Omental fat pad (tissue), 4 donors: Measurements from ENCODE around the gene ELP4. TPM values are rescaled to one million over a fixed set of nuclear protein-coding genes. Genes with fewer than 3 reads are reported as not detected.

ENCODE experiments used
- ATAC-seq: fragments of 150-250 bp; one replicate; pipeline ENCODE4 v1.9.1; 2016; ENCODE audit warnings: mild to moderate bottlenecking, moderate library complexity; ENCODE audit not compliant: low FRiP score
- DNase-seq: peaks from one replicate; pipeline ENCODE4 v3.0.0-alpha.2; 2019; ENCODE audit warnings: low spot score
- total RNA-seq, 4 donors: library from RNA; depleted of rRNA; stranded (reverse); fragments of >200 nt; gene quantifications; one replicate each; pipeline ENCODE4 v1.1.0, GENCODE V29; 2016
- TF ChIP-seq, protein P1 (sequence below), 3 donors: fragments of 450-650 bp; IDR thresholded peaks; one replicate each; pipeline ENCODE4 v1.5.1; 2016 to 2017; ENCODE audit warnings: antibody characterized with exemption in 3 of 3, mild to moderate bottlenecking in 3 of 3, moderate library complexity in 2 of 3

Gene ELP4
- total RNA-seq, 4 donors from 2014 or later, result 14.1 to 32.0 (median 20.8) TPM

- DNase-seq (no peak), ATAC-seq (no peak)
- TF ChIP-seq, protein P1, sequence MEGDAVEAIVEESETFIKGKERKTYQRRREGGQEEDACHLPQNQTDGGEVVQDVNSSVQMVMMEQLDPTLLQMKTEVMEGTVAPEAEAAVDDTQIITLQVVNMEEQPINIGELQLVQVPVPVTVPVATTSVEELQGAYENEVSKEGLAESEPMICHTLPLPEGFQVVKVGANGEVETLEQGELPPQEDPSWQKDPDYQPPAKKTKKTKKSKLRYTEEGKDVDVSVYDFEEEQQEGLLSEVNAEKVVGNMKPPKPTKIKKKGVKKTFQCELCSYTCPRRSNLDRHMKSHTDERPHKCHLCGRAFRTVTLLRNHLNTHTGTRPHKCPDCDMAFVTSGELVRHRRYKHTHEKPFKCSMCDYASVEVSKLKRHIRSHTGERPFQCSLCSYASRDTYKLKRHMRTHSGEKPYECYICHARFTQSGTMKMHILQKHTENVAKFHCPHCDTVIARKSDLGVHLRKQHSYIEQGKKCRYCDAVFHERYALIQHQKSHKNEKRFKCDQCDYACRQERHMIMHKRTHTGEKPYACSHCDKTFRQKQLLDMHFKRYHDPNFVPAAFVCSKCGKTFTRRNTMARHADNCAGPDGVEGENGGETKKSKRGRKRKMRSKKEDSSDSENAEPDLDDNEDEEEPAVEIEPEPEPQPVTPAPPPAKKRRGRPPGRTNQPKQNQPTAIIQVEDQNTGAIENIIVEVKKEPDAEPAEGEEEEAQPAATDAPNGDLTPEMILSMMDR (IDR thresholded peaks at IDR 0.05), result no peak
Measured at GRCh38 chr11:31582697-31583096, 73.1 kb downstream of the ELP4 start.

DNA sequence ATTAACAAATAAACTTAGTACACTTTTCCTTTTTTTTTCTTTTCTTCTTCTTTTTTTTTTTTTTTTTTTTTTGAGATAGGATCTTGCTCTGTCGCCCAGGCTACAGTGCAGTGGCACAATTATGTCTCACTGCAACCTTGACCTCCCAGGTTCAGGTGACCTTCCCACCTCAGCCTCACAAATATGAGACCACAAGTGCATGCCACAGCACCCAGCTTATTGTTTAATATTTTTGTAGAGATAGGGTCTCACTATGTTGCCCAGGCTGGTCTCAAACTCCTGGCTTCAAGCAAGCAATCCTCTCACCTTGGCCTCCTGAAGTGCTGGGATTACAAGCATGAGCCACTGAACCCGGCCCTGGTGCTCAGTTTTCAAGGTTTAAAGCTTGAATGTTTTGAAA is 88.9 kb downstream of the ELP4 start:
- TF ChIP-seq, protein P1 (IDR thresholded peaks at IDR 0.05), result no peak
- DNase-seq (no peak), ATAC-seq (no peak)

DNA sequence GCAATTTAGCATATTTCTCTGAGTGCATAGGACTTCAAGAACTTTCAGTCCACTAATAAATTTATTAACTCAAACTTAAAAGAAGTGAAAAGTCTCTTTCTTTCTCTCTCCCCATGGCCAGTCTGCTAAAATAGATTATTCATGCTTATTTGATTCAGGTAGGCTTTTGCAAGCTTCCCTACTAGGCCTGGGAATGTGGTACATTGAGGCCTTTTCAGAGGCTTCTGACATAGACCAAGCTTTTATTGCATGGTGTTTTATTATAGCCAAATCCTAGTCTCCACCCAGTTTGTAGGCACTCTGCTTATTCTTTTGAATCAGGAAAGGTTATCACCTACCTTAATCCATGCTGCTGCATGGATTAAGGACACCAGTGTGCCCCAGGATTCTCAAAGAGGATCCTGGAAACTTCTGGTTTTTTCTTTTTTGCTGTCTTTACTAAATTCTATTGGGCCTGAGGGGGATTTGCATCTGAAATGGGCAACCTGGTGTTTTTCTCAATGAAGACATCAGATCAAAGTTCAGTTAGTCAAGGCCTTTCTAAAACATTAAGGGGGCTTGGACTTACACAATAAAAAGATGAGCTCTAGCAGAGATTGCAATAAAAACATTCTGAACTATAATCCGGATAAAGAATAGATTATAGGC is 92.2 kb downstream of the ELP4 start:
- ATAC-seq (no peak), DNase-seq (no peak)
- TF ChIP-seq, protein P1 (IDR thresholded peaks at IDR 0.05), result no peak

- ATAC-seq, result no peak
- TF ChIP-seq, protein P1 (IDR thresholded peaks at IDR 0.05), result no peak
- no peak for DNase-seq
Measured at GRCh38 chr11:31606893-31607292, 97.3 kb downstream of the ELP4 start.

GRCh38 chr11:31607914-31608313 is 98.3 kb downstream of the ELP4 start:
- DNase-seq (no peak), ATAC-seq (no peak)
- TF ChIP-seq, protein P1 (IDR thresholded peaks at IDR 0.05), result no peak

- ATAC-seq, result no peak
- DNase-seq, result no peak
- TF ChIP-seq, protein P1 (IDR thresholded peaks at IDR 0.05), result no peak
Measured at GRCh38 chr11:31608995-31609394, 99.4 kb downstream of the ELP4 start.

- DNase-seq (no peak), ATAC-seq (no peak)
- TF ChIP-seq, protein P1 (IDR thresholded peaks at IDR 0.05), result no peak
Measured at GRCh38 chr11:31610544-31610943, 101.0 kb downstream of the ELP4 start.
